D721Med (cell line): ENCODE data around the gene HDAC4.

Experiments used
- DNase-seq: peaks from one replicate; pipeline ENCODE4 v3.0.0; 2011; ENCODE audit warnings: low spot score; ENCODE audit not compliant: insufficient read length
- FAIRE-seq: peaks from 2 replicates; lab custom pipeline; 2011; peaks lifted over from hg19 to GRCh38; lab: Jason Lieb, UNC
- TF ChIP-seq, protein P1 (sequence below): IDR thresholded peaks from 2 replicates; pipeline ENCODE4 v1.5.1; 2012; ENCODE audit warnings: mild to moderate bottlenecking, control low read depth; ENCODE audit not compliant: insufficient read depth; ENCODE audit errors: missing control alignments

HDAC4 gene

GRCh38 chr2:239250216-239251081 is 150.4 kb downstream of the HDAC4 start:
- TF ChIP-seq, protein P1, sequence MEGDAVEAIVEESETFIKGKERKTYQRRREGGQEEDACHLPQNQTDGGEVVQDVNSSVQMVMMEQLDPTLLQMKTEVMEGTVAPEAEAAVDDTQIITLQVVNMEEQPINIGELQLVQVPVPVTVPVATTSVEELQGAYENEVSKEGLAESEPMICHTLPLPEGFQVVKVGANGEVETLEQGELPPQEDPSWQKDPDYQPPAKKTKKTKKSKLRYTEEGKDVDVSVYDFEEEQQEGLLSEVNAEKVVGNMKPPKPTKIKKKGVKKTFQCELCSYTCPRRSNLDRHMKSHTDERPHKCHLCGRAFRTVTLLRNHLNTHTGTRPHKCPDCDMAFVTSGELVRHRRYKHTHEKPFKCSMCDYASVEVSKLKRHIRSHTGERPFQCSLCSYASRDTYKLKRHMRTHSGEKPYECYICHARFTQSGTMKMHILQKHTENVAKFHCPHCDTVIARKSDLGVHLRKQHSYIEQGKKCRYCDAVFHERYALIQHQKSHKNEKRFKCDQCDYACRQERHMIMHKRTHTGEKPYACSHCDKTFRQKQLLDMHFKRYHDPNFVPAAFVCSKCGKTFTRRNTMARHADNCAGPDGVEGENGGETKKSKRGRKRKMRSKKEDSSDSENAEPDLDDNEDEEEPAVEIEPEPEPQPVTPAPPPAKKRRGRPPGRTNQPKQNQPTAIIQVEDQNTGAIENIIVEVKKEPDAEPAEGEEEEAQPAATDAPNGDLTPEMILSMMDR, result no peak
- no peak for DNase-seq
- no peak for FAIRE-seq

GRCh38 chr2:239249776-239250175 is 151.0 kb downstream of the HDAC4 start:
- TF ChIP-seq, protein P1, result no peak
- DNase-seq (no peak), FAIRE-seq (no peak)

GRCh38 chr2:239249048-239249447 is 151.8 kb downstream of the HDAC4 start:
- no peak for FAIRE-seq
- no peak for DNase-seq
- TF ChIP-seq, protein P1, result no peak

GRCh38 chr2:239247401-239248245 is 153.2 kb downstream of the HDAC4 start:
- no peak for FAIRE-seq
- DNase-seq, result no peak
- TF ChIP-seq, protein P1, result no peak

DNA sequence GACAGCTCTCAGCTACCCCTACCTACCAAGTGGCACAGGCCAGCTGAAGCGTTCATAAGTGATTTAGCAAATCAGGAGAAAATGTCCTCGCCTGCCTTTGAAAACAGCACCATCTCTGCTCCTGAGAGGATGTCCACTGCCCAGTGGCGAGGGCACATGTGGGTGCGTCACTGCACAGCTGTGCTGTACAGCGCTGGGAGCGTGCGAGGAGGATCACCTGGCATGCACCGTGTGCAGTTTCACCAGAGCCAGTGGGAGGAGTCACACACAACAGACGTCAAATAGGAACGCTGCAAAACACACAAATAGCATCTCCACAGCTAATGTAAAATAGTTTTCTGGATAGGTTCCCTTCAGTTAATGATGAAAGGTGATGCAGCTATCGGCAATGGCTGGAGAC is 154.1 kb downstream of the HDAC4 start:
- DNase-seq (no peak), FAIRE-seq (no peak)
- TF ChIP-seq, protein P1, result no peak

GRCh38 chr2:239245872-239246721 is 154.7 kb downstream of the HDAC4 start:
- TF ChIP-seq, protein P1, result no peak
- FAIRE-seq (no peak), DNase-seq (no peak)
